Measurements from ENCODE around the gene NAGA.

NAGA gene

DNA sequence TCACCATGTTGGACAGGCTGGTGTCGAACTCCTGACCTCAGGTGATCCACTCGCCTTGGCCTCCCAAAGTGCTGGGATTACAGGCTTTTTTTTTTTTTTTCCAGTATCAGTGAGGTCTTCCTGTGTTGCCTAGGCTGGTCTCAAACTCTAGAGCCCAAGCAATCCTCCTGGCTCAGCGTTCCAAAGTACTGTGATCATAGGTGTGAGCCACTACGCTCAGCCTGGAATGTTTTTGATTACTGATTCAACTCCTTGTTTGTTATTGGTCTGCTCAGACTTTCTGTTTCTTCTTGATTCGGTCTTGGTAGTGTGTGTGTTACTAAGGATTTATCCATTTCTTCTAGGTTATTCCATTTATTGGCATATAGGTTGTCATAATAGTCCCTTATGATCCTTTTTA lies 31.3 kb downstream of the NAGA start:
- Histone ChIP-seq H2AFZ (ENCODE audit: low read depth, low read length) (no peak overlapping the region), H2BK120ac (ENCODE audit: low read depth, low read length) (no peak overlapping the region), H3K4me2 (ENCODE audit: low read length, poor library complexity, severe bottlenecking) (no peak overlapping the region), H3K4me3 (ENCODE audit: insufficient read depth in 1 of 2, low read depth in 1 of 2, low read length in 2 of 2) (no peak overlapping the region), H2BK5ac (ENCODE audit: low read depth, low read length, poor library complexity, severe bottlenecking) (no peak overlapping the region), H3K27me3 (ENCODE audit: control insufficient read depth in 1 of 2, insufficient read depth in 1 of 2, low read length in 2 of 2) (no peaks in the 10 kb centered on the region), H3K18ac (ENCODE audit: low read depth in 1 of 2, low read length in 2 of 2) (no peak overlapping the region), H3K27ac (ENCODE audit: low read length, poor library complexity, severe bottlenecking) (no peak overlapping the region), H3K4ac (ENCODE audit: low read depth in 1 of 2, low read length in 2 of 2) (no peak overlapping the region), H3K79me1 (replicated peaks; ENCODE audit: low read length, poor library complexity, severe bottlenecking) (no peaks in the 10 kb centered on the region), H4K91ac (ENCODE audit: low read length) (no peak overlapping the region), H2AK5ac (ENCODE audit: low read length, severe bottlenecking) (no peak overlapping the region), H2BK12ac (ENCODE audit: low read length in 2 of 2) (no peak overlapping the region), H3K23ac (ENCODE audit: low read length in 2 of 2) (no peak overlapping the region), H3K9ac (ENCODE audit: low read length) (no peak overlapping the region), H3K9me3 (ENCODE audit: control insufficient read depth, low read length) (peaks cover 21% of the 10 kb centered on the region), H4K8ac (ENCODE audit: low read length) (no peak overlapping the region), H3K36me3 (ENCODE audit: control insufficient read depth in 1 of 2, insufficient read depth in 2 of 2, low read depth in 1 of 2, low read length in 2 of 2) (no peaks in the 10 kb centered on the region), H3K14ac (ENCODE audit: low read length in 2 of 2) (no peak overlapping the region), H3K4me1 (ENCODE audit: control insufficient read depth, insufficient read depth, low read depth, low read length) (no peaks in the 10 kb centered on the region), H2BK15ac (ENCODE audit: low read depth, poor library complexity, severe bottlenecking) (no peak overlapping the region)
- WGBS = 75% methylated on average over 4 of the region's 5 CpGs
- no peak for DNase-seq

DNA sequence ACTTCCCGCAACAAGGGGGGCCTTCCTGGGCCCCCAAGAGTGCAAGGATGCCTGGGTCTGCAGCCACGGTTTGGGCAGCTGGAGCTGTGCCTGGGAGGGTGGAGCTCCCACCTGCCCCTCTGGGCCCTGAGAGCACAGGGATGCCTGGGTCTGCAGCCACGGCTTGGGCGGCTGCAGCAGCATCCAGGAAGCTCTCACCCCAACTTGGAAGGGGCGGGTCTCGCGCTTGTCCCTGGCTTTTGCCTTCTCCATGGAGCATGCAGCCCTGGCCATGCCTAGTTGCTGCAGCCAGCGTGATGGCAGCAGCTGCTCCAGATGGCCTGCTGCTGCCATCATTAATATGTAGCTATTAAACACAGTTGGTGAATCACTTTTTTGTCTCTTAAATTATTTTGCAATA lies 35.4 kb downstream of the NAGA start:
- Histone ChIP-seq H3K4me3 (ENCODE audit: insufficient read depth in 1 of 2, low read depth in 1 of 2, low read length in 2 of 2) (no peak overlapping the region), H3K36me3 (ENCODE audit: control insufficient read depth in 1 of 2, insufficient read depth in 2 of 2, low read depth in 1 of 2, low read length in 2 of 2) (no peaks in the 10 kb centered on the region), H2BK5ac (ENCODE audit: low read depth, low read length, poor library complexity, severe bottlenecking) (no peak overlapping the region), H4K8ac (ENCODE audit: low read length) (no peak overlapping the region), H3K14ac (ENCODE audit: low read length in 2 of 2) (no peak overlapping the region), H2BK15ac (ENCODE audit: low read depth, poor library complexity, severe bottlenecking) (no peak overlapping the region), H3K4me1 (ENCODE audit: control insufficient read depth, insufficient read depth, low read depth, low read length) (peaks cover 5% of the 10 kb centered on the region), H2BK12ac (ENCODE audit: low read length in 2 of 2) (no peak overlapping the region), H2AFZ (ENCODE audit: low read depth, low read length) (no peak overlapping the region), H2AK5ac (ENCODE audit: low read length, severe bottlenecking) (no peak overlapping the region), H3K9me3 (ENCODE audit: control insufficient read depth, low read length) (peaks cover 7% of the 10 kb centered on the region), H3K27ac (ENCODE audit: low read length, poor library complexity, severe bottlenecking) (no peak overlapping the region), H4K91ac (ENCODE audit: low read length) (no peak overlapping the region), H3K4me2 (ENCODE audit: low read length, poor library complexity, severe bottlenecking) (no peak overlapping the region), H3K27me3 (ENCODE audit: control insufficient read depth in 1 of 2, insufficient read depth in 1 of 2, low read length in 2 of 2) (no peaks in the 10 kb centered on the region), H3K23ac (ENCODE audit: low read length in 2 of 2) (no peak overlapping the region), H3K79me1 (replicated peaks; ENCODE audit: low read length, poor library complexity, severe bottlenecking) (no peaks in the 10 kb centered on the region), H3K9ac (ENCODE audit: low read length) (no peak overlapping the region), H2BK120ac (ENCODE audit: low read depth, low read length) (no peak overlapping the region), H3K18ac (ENCODE audit: low read depth in 1 of 2, low read length in 2 of 2) (no peak overlapping the region), H3K4ac (ENCODE audit: low read depth in 1 of 2, low read length in 2 of 2) (no peak overlapping the region)
- no peak for DNase-seq
- 85% methylated on average over 7 of the region's 8 CpGs for WGBS

DNA sequence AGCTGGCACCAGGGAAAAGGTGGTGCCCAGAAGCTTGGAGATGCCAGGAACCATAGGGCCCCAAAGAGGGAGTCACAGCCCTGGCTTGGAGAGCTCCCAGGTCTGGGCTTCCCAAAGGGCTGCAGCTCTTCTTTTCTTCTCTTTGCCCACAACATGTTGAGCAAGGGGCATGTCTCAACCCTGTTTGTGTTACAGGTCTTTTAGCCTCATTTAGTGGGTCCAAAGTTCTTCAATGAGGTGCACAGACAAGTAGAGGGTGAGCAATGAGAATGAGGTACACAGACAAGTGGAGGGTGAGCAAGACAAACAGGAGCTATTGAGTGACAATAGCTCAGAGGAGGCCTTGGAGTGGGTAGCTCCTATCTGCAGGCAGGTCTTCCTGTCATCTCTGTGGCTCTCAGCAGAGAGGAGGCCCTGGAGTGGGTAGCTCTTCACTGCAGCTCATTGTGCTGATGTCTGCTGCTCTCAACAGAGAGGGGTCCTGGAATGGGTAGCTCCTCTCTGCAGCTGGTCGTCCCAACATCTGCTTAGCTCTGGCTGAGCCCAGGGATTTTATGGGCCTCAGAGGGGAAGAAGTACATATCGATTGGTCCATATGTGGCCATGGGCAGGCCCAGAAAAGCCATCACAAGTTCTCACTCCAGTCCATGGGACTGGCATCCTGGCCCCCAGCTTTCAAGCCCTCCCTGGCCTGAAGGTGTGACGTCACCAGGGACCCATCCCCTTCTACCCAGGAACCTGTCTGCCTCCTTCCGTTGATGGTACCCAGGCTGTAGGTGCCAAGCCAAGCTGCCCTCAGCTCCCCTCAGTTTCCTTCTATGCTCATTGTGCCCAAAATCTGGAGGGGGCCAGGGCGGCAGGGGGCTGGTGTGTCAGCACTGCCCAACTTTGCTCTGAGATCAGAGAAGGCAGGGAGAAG lies 37.1 kb downstream of the NAGA start:
- peaks cover 7% of the 10 kb centered on the region for H3K9me3 ChIP-seq (ENCODE audit: control insufficient read depth, low read length)
- H3K4me3 ChIP-seq (ENCODE audit: insufficient read depth in 1 of 2, low read depth in 1 of 2, low read length in 2 of 2) = no peak overlapping the region
- H3K79me1 ChIP-seq (replicated peaks; ENCODE audit: low read length, poor library complexity, severe bottlenecking) = no peaks in the 10 kb centered on the region
- H3K36me3 ChIP-seq (ENCODE audit: control insufficient read depth in 1 of 2, insufficient read depth in 2 of 2, low read depth in 1 of 2, low read length in 2 of 2) = no peaks in the 10 kb centered on the region
- H3K23ac ChIP-seq (ENCODE audit: low read length in 2 of 2) = no peak overlapping the region
- H2BK120ac ChIP-seq (ENCODE audit: low read depth, low read length) = no peak overlapping the region
- no peak overlapping the region for H2AK5ac ChIP-seq (ENCODE audit: low read length, severe bottlenecking)
- no peak overlapping the region for H2BK5ac ChIP-seq (ENCODE audit: low read depth, low read length, poor library complexity, severe bottlenecking)
- H3K9ac ChIP-seq (ENCODE audit: low read length) = no peak overlapping the region
- H3K4ac ChIP-seq (ENCODE audit: low read depth in 1 of 2, low read length in 2 of 2) = no peak overlapping the region
- H3K14ac ChIP-seq (ENCODE audit: low read length in 2 of 2) = no peak overlapping the region
- no peak overlapping the region for H3K27ac ChIP-seq (ENCODE audit: low read length, poor library complexity, severe bottlenecking)
- peaks cover 5% of the 10 kb centered on the region for H3K4me1 ChIP-seq (ENCODE audit: control insufficient read depth, insufficient read depth, low read depth, low read length)
- no peak overlapping the region for H2BK15ac ChIP-seq (ENCODE audit: low read depth, poor library complexity, severe bottlenecking)
- no peak overlapping the region for H2BK12ac ChIP-seq (ENCODE audit: low read length in 2 of 2)
- H4K8ac ChIP-seq (ENCODE audit: low read length) = no peak overlapping the region
- no peak overlapping the region for H2AFZ ChIP-seq (ENCODE audit: low read depth, low read length)
- H3K27me3 ChIP-seq (ENCODE audit: control insufficient read depth in 1 of 2, insufficient read depth in 1 of 2, low read length in 2 of 2) = no peaks in the 10 kb centered on the region
- H4K91ac ChIP-seq (ENCODE audit: low read length) = no peak overlapping the region
- 77% methylated on average over 5 of the region's 5 CpGs for WGBS
- H3K4me2 ChIP-seq (ENCODE audit: low read length, poor library complexity, severe bottlenecking) = no peak overlapping the region
- H3K18ac ChIP-seq (ENCODE audit: low read depth in 1 of 2, low read length in 2 of 2) = no peak overlapping the region
- no peak for DNase-seq

DNA sequence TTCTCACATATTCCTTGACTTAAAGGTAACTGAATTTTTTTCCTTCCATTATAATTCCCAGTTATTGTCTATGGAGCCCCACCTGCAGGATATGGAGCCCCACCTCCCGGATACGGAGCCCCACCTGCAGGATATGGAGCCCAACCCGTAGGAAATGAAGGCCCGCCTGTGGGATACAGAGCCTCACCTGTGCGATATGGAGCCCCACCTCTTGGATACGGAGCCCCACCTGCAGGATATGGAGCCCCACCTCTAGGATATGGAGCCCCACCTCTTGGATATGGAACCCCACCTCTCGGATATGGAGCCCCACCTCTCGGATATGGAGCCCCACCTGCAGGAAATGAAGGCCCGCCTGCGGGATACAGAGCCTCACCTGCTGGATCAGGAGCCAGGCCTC lies 43.9 kb downstream of the NAGA start:
- Histone ChIP-seq H3K4me3 (ENCODE audit: insufficient read depth in 1 of 2, low read depth in 1 of 2, low read length in 2 of 2) (no peak overlapping the region), H3K27ac (ENCODE audit: low read length, poor library complexity, severe bottlenecking) (no peak overlapping the region), H2AFZ (ENCODE audit: low read depth, low read length) (no peak overlapping the region), H3K18ac (ENCODE audit: low read depth in 1 of 2, low read length in 2 of 2) (no peak overlapping the region), H4K91ac (ENCODE audit: low read length) (no peak overlapping the region), H2BK12ac (ENCODE audit: low read length in 2 of 2) (no peak overlapping the region), H2BK15ac (ENCODE audit: low read depth, poor library complexity, severe bottlenecking) (no peak overlapping the region), H2BK120ac (ENCODE audit: low read depth, low read length) (no peak overlapping the region), H3K36me3 (ENCODE audit: control insufficient read depth in 1 of 2, insufficient read depth in 2 of 2, low read depth in 1 of 2, low read length in 2 of 2) (no peaks in the 10 kb centered on the region), H3K4me2 (ENCODE audit: low read length, poor library complexity, severe bottlenecking) (no peak overlapping the region), H3K4me1 (ENCODE audit: control insufficient read depth, insufficient read depth, low read depth, low read length) (peaks cover 4% of the 10 kb centered on the region), H3K9ac (ENCODE audit: low read length) (no peak overlapping the region), H4K8ac (ENCODE audit: low read length) (no peak overlapping the region), H3K4ac (ENCODE audit: low read depth in 1 of 2, low read length in 2 of 2) (no peak overlapping the region), H3K14ac (ENCODE audit: low read length in 2 of 2) (no peak overlapping the region), H2AK5ac (ENCODE audit: low read length, severe bottlenecking) (no peak overlapping the region), H2BK5ac (ENCODE audit: low read depth, low read length, poor library complexity, severe bottlenecking) (no peak overlapping the region), H3K79me1 (replicated peaks; ENCODE audit: low read length, poor library complexity, severe bottlenecking) (no peaks in the 10 kb centered on the region), H3K23ac (ENCODE audit: low read length in 2 of 2) (no peak overlapping the region), H3K9me3 (ENCODE audit: control insufficient read depth, low read length) (no peaks in the 10 kb centered on the region), H3K27me3 (ENCODE audit: control insufficient read depth in 1 of 2, insufficient read depth in 1 of 2, low read length in 2 of 2) (peaks cover 0 to 3% of the 10 kb centered on the region in 2 experiments)
- 89% methylated on average over 10 of the region's 10 CpGs for WGBS
- DNase-seq = no peak

Data from mesenchymal stem cell (in vitro differentiated cells and primary cell).